Hepatocyte (in vitro differentiated cells): ENCODE measurements around the gene ING5.

ENCODE experiments used
- EZH2phosphoT487 ChIP-seq: fragments of 200-600 bp; sonication (generic); IDR thresholded peaks from one replicate; pipeline ENCODE4 v1.6.1; 2018; ENCODE audit warnings: antibody characterized with exemption, mild to moderate bottlenecking, low read depth, moderate library complexity; ENCODE audit not compliant: unreplicated experiment, severe bottlenecking
- TF ChIP-seq, protein P1 (sequence below): fragments of 200-600 bp; sonication (generic); IDR thresholded peaks from 2 replicates; pipeline ENCODE4 v1.5.1; 2016; ENCODE audit warnings: antibody characterized with exemption, mild to moderate bottlenecking; ENCODE audit not compliant: poor library complexity

DNA sequence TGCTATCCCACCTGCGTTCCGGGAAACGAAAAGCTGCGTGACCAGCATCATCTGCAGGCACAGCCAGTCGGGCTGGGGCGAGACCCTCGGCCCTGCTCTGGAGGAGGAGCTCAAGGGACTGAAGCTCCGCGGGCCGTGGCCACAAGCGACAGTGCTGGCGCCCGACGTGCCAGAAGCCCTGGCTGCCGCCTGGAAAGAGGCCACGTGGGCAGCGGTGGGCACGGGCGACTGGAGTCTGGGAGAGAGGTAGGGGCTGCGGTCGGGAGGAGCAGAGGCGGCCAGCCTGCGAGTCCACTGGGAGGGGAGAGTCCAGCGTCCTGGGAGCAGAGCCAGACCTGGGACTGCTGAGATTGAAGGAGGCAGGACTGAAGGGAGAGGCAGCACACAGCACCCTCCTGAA, 24.4 kb upstream of the ING5 start:
- TF ChIP-seq, protein P1, sequence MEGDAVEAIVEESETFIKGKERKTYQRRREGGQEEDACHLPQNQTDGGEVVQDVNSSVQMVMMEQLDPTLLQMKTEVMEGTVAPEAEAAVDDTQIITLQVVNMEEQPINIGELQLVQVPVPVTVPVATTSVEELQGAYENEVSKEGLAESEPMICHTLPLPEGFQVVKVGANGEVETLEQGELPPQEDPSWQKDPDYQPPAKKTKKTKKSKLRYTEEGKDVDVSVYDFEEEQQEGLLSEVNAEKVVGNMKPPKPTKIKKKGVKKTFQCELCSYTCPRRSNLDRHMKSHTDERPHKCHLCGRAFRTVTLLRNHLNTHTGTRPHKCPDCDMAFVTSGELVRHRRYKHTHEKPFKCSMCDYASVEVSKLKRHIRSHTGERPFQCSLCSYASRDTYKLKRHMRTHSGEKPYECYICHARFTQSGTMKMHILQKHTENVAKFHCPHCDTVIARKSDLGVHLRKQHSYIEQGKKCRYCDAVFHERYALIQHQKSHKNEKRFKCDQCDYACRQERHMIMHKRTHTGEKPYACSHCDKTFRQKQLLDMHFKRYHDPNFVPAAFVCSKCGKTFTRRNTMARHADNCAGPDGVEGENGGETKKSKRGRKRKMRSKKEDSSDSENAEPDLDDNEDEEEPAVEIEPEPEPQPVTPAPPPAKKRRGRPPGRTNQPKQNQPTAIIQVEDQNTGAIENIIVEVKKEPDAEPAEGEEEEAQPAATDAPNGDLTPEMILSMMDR, result no peak
- no peak for TF ChIP-seq EZH2phosphoT487
